HepG2 (cell line): ENCODE data around the gene SMIM41.

Experiments used
- CBFB ChIP-seq: sonication (generic); formaldehyde crosslinking; IDR thresholded peaks from 2 replicates; pipeline ENCODE4 v1.4.0; 2020; ENCODE audit warnings: missing genetic modification reagents
- CTCF ChIP-seq: sonication (generic); formaldehyde crosslinking; IDR thresholded peaks from 2 replicates; pipeline ENCODE4 v1.5.0; 2020; ENCODE audit warnings: mild to moderate bottlenecking, missing genetic modification reagents, moderate library complexity
- EZH2 ChIP-seq: conservative IDR thresholded peaks from 2 replicates; pipeline ENCODE4 v1.6.1; 2012; ENCODE audit warnings: mild to moderate bottlenecking, low read depth, low read length, moderate library complexity
- NPAS2 ChIP-seq: sonication (generic); formaldehyde crosslinking; IDR thresholded peaks from 2 replicates; pipeline ENCODE4 v1.8.0; 2022; ENCODE audit warnings: mild to moderate bottlenecking, missing genetic modification reagents, borderline replicate concordance
- POLR2AphosphoS2 ChIP-seq: IDR thresholded peaks from 2 replicates; pipeline ENCODE4 v1.6.1; 2011; ENCODE audit warnings: low read depth, low read length, improper control_type of control experiment
- POLR2AphosphoS5 ChIP-seq: IDR thresholded peaks from 2 replicates; pipeline ENCODE4 v1.6.1; 2012; ENCODE audit warnings: low read depth, low read length
- PTBP1 ChIP-seq: fragments of 200-400 bp; formaldehyde crosslinking; IDR thresholded peaks from 2 replicates; pipeline ENCODE4 v1.6.1; 2018; ENCODE audit warnings: low read length, low read depth; ENCODE audit not compliant: poor library complexity, severe bottlenecking
- SIN3A ChIP-seq: IDR thresholded peaks from 2 replicates; pipeline ENCODE4 v1.6.1; 2011; ENCODE audit warnings: low read depth, mild to moderate bottlenecking, control low read depth, low read length, borderline replicate concordance
- U2AF2 ChIP-seq: fragments of 200-400 bp; formaldehyde crosslinking; IDR thresholded peaks from 2 replicates; pipeline ENCODE4 v1.6.1; 2017; ENCODE audit warnings: low read depth, mild to moderate bottlenecking, low read length
- ZBTB40 ChIP-seq, 2 experiments: fragments of 450-650 bp in 1 of 2; sonication (generic) in 1 of 2; formaldehyde crosslinking in 1 of 2; IDR thresholded peaks; 2 replicates each; pipeline versions ENCODE4 v1.6.1 to v1.8.0; 2016 to 2022; ENCODE audit warnings: antibody characterized with exemption in 1 of 2, mild to moderate bottlenecking in 1 of 2, missing genetic modification reagents in 1 of 2
- ZNF230 ChIP-seq: sonication (generic); formaldehyde crosslinking; IDR thresholded peaks from 2 replicates; pipeline ENCODE4 v1.4.0; 2020; ENCODE audit warnings: mild to moderate bottlenecking, missing genetic modification reagents
- ZNF44 ChIP-seq: sonication (generic); formaldehyde crosslinking; IDR thresholded peaks from 2 replicates; pipeline ENCODE4 v1.5.1; 2020; ENCODE audit warnings: mild to moderate bottlenecking, missing genetic modification reagents
- ZNF451 ChIP-seq: sonication (generic); formaldehyde crosslinking; IDR thresholded peaks from 2 replicates; pipeline ENCODE4 v1.5.0; 2020; ENCODE audit warnings: mild to moderate bottlenecking, missing genetic modification reagents
- TF ChIP-seq, protein P1 (sequence below), 2 experiments: sonication (generic) in 1 of 2; formaldehyde crosslinking in 1 of 2; IDR thresholded peaks; 2 replicates each; pipeline versions ENCODE4 v1.5.1 to v1.6.1; 2011 to 2020; ENCODE audit warnings: borderline replicate concordance in 1 of 2, low read depth in 1 of 2, low read length in 1 of 2, mild to moderate bottlenecking in 1 of 2, missing genetic modification reagents in 1 of 2, moderate library complexity in 1 of 2

GRCh38 chr12:52093346-52093745 lies 13.8 kb downstream of the SMIM41 start:
- no peak for TF ChIP-seq U2AF2
- TF ChIP-seq ZNF230 (CRISPR knock-in tag), result no peak
- no peak for TF ChIP-seq ZNF451 (CRISPR knock-in tag)
- no peak for TF ChIP-seq SIN3A
- no peak for TF ChIP-seq CBFB (CRISPR knock-in tag)
- TF ChIP-seq NPAS2 (CRISPR knock-in tag), result no peak
- TF ChIP-seq POLR2AphosphoS2, result no peak
- TF ChIP-seq CTCF (CRISPR knock-in tag), result no peak
- no peak for TF ChIP-seq PTBP1
- TF ChIP-seq EZH2, result no peak
- no peak for TF ChIP-seq ZBTB40 (IDR thresholded peaks at IDR 0.05)
- no peak for TF ChIP-seq ZBTB40 (CRISPR knock-in tag; IDR thresholded peaks at IDR 0.05)
- no peak for TF ChIP-seq POLR2AphosphoS5
- no peak for TF ChIP-seq ZNF44
- TF ChIP-seq, protein P1, sequence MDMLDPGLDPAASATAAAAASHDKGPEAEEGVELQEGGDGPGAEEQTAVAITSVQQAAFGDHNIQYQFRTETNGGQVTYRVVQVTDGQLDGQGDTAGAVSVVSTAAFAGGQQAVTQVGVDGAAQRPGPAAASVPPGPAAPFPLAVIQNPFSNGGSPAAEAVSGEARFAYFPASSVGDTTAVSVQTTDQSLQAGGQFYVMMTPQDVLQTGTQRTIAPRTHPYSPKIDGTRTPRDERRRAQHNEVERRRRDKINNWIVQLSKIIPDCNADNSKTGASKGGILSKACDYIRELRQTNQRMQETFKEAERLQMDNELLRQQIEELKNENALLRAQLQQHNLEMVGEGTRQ (IDR thresholded peaks at IDR 0.05; ENCODE audit: low read depth, low read length), result no peak
- TF ChIP-seq, protein P1 (CRISPR knock-in tag; IDR thresholded peaks at IDR 0.05; ENCODE audit: borderline replicate concordance), result no peak
